HepG2 (cell line): ENCODE data around the gene CDO1. TPM values are rescaled to one million over a fixed set of nuclear protein-coding genes. Genes with fewer than 3 reads are reported as not detected.

Source experiments
- ADNP ChIP-seq: sonication (generic); formaldehyde crosslinking; IDR thresholded peaks from 2 replicates; pipeline ENCODE4 v1.4.0; 2020; ENCODE audit warnings: missing genetic modification reagents
- ERF ChIP-seq: IDR thresholded peaks from 2 replicates; pipeline ENCODE4 v1.6.1; 2018; ENCODE audit warnings: missing biosample characterization, missing genetic modification reagents
- FOSL1 ChIP-seq: sonication (generic); formaldehyde crosslinking; IDR thresholded peaks from 2 replicates; pipeline ENCODE4 v1.9.0; 2021; ENCODE audit warnings: missing genetic modification reagents, borderline replicate concordance
- FOXJ3 ChIP-seq: sonication (generic); formaldehyde crosslinking; IDR thresholded peaks from 2 replicates; pipeline ENCODE4 v1.4.0; 2020; ENCODE audit warnings: missing genetic modification reagents, mild to moderate bottlenecking, borderline replicate concordance
- HHEX ChIP-seq: IDR thresholded peaks from 2 replicates; pipeline ENCODE4 v1.6.1; 2016; ENCODE audit warnings: control low read depth
- ISX ChIP-seq: sonication (generic); formaldehyde crosslinking; conservative IDR thresholded peaks from 2 replicates; pipeline ENCODE4 v1.5.0; 2020; ENCODE audit warnings: missing genetic modification reagents
- KAT2B ChIP-seq: fragments of 150-350 bp; IDR thresholded peaks from 2 replicates; pipeline ENCODE4 v1.6.1; 2014; ENCODE audit warnings: low read depth, low read length, borderline replicate concordance
- KLF13 ChIP-seq: sonication (generic); formaldehyde crosslinking; IDR thresholded peaks from 2 replicates; pipeline ENCODE4 v1.4.0; 2020; ENCODE audit warnings: mild to moderate bottlenecking, missing genetic modification reagents
- MTA3 ChIP-seq: sonication (generic); formaldehyde crosslinking; IDR thresholded peaks from 2 replicates; pipeline ENCODE4 v1.4.0; 2020; ENCODE audit warnings: missing genetic modification reagents
- MXD4 ChIP-seq: IDR thresholded peaks from 2 replicates; pipeline ENCODE4 v1.6.1; 2016; ENCODE audit warnings: mild to moderate bottlenecking, missing biosample characterization, missing genetic modification reagents
- SALL2 ChIP-seq: sonication (generic); formaldehyde crosslinking; IDR thresholded peaks from 2 replicates; pipeline ENCODE4 v1.8.1; 2023; ENCODE audit warnings: mild to moderate bottlenecking, missing genetic modification reagents, inconsistent platforms
- SAP130 ChIP-seq: IDR thresholded peaks from 2 replicates; pipeline ENCODE4 v1.6.1; 2016; ENCODE audit warnings: low read depth
- SIN3A ChIP-seq: IDR thresholded peaks from 2 replicates; pipeline ENCODE4 v1.6.1; 2011; ENCODE audit warnings: low read depth, mild to moderate bottlenecking, control low read depth, low read length, borderline replicate concordance
- SNRNP70 ChIP-seq: fragments of 200-400 bp; formaldehyde crosslinking; IDR thresholded peaks from 2 replicates; pipeline ENCODE4 v1.6.1; 2017; ENCODE audit warnings: mild to moderate bottlenecking, low read depth, low read length, moderate library complexity
- U2AF2 ChIP-seq: fragments of 200-400 bp; formaldehyde crosslinking; IDR thresholded peaks from 2 replicates; pipeline ENCODE4 v1.6.1; 2017; ENCODE audit warnings: low read depth, mild to moderate bottlenecking, low read length
- ZNF33B ChIP-seq: sonication (generic); formaldehyde crosslinking; IDR thresholded peaks from 2 replicates; pipeline ENCODE4 v1.5.1; 2020; ENCODE audit warnings: mild to moderate bottlenecking, missing genetic modification reagents
- ZNF44 ChIP-seq: sonication (generic); formaldehyde crosslinking; IDR thresholded peaks from 2 replicates; pipeline ENCODE4 v1.5.1; 2020; ENCODE audit warnings: mild to moderate bottlenecking, missing genetic modification reagents
- ZNF672 ChIP-seq: sonication (generic); formaldehyde crosslinking; IDR thresholded peaks from 2 replicates; pipeline ENCODE4 v1.8.1; 2022; ENCODE audit warnings: missing genetic modification reagents
- ZNF772 ChIP-seq: sonication (generic); formaldehyde crosslinking; IDR thresholded peaks from 2 replicates; pipeline ENCODE4 v1.5.0; 2020; ENCODE audit warnings: mild to moderate bottlenecking, missing genetic modification reagents
- ZNF790 ChIP-seq: sonication (generic); formaldehyde crosslinking; IDR thresholded peaks from 2 replicates; pipeline ENCODE4 v1.8.0; 2022; ENCODE audit warnings: missing genetic modification reagents, mild to moderate bottlenecking, borderline replicate concordance
- polyA plus RNA-seq, 8 experiments: library from polyadenylated mRNA; depleted of rRNA in 3 of 8; stranded (reverse) in 7 of 8; unstranded in 1 of 8; fragments of >200 nt; fragmentation: Illumina TruSeq in 4 of 8; extraction: Trizol in 4 of 8; gene quantifications; 2 replicates each; pipeline versions ENCODE4 v1.2.1 to v1.2.3, GENCODE V29; 2011 to 2016; ENCODE audit warnings: low read depth in 4 of 8, missing spikeins in 1 of 8, mixed read lengths in 1 of 8; ENCODE audit not compliant: insufficient read depth in 1 of 8
- total RNA-seq, 5 experiments: library from RNA; depleted of rRNA; stranded (reverse); fragments of >200 nt; fragmentation: Illumina TruSeq; extraction: Trizol; gene quantifications; 2 replicates each; pipeline ENCODE4 v1.2.3, GENCODE V29; 2016; ENCODE audit warnings: low read depth in 1 of 5
- TF ChIP-seq, protein P1 (sequence below): sonication (generic); formaldehyde crosslinking; IDR thresholded peaks from 2 replicates; pipeline ENCODE4 v1.5.1; 2020; ENCODE audit warnings: mild to moderate bottlenecking, missing genetic modification reagents, moderate library complexity
- TF ChIP-seq, protein P2 (sequence below): sonication (generic); formaldehyde crosslinking; IDR thresholded peaks from 2 replicates; pipeline ENCODE4 v1.8.1; 2023; ENCODE audit warnings: mild to moderate bottlenecking, missing genetic modification reagents
- TF ChIP-seq, protein P3 (sequence below): IDR thresholded peaks from 2 replicates; pipeline ENCODE4 v1.6.1; 2016; ENCODE audit warnings: low read depth, borderline replicate concordance
- TF ChIP-seq, protein P4 (sequence below): sonication (generic); formaldehyde crosslinking; IDR thresholded peaks from 2 replicates; pipeline ENCODE4 v1.8.0; 2022; ENCODE audit warnings: mild to moderate bottlenecking, missing genetic modification reagents, moderate library complexity
- TF ChIP-seq, protein P5 (sequence below): sonication (generic); IDR thresholded peaks from 2 replicates; pipeline ENCODE4 v1.6.1; 2016; ENCODE audit warnings: low read depth, borderline replicate concordance

Gene CDO1
- total and polyA plus RNA-seq, 2 of the 13 experiments (the other 11 are each of a cell fraction or from before 2014, with no cell fraction given): 3.2 to 4.4 TPM

DNA sequence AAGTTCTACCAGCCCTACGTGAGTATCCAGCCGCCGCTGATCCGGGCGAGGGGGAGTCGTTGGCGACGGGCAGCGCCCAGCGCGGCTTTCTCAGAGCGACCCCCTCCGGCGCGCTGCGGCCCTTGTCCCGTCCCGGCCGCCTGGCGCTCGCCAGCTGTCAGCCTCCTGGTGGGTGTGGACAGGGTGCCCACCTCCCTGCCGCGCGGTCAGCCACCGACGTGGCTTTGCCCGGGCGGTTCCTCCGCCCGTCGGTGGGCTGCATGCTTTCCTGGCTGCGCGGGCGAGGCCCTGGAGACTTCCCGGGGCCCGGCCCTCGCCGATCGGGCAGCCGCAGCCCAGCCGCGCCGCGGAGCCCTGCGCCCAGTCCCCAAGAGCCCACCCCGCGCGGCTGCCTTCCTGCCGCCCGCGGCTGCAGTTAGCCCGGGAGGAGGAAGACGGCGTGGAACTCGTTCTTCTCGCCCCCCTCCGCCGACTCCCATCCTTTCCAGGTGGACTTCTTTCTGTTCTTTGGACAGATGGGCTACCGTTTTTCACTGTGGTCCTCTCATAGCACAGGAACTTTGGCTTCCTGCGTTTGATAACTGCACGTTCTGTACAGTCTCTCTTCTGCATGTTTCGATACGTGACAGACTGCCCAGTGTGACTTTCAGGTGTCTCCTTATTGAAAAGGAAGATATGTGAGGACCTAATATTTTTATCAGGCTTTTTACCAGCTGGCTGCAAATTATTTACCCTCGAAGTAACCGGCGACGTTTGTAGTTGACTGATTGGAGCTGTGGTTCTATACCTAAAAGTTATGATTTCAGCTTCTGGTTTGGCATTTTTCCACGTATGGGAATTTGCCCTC is 25.9 kb upstream of the CDO1 start (continued):
- TF ChIP-seq, protein P1, sequence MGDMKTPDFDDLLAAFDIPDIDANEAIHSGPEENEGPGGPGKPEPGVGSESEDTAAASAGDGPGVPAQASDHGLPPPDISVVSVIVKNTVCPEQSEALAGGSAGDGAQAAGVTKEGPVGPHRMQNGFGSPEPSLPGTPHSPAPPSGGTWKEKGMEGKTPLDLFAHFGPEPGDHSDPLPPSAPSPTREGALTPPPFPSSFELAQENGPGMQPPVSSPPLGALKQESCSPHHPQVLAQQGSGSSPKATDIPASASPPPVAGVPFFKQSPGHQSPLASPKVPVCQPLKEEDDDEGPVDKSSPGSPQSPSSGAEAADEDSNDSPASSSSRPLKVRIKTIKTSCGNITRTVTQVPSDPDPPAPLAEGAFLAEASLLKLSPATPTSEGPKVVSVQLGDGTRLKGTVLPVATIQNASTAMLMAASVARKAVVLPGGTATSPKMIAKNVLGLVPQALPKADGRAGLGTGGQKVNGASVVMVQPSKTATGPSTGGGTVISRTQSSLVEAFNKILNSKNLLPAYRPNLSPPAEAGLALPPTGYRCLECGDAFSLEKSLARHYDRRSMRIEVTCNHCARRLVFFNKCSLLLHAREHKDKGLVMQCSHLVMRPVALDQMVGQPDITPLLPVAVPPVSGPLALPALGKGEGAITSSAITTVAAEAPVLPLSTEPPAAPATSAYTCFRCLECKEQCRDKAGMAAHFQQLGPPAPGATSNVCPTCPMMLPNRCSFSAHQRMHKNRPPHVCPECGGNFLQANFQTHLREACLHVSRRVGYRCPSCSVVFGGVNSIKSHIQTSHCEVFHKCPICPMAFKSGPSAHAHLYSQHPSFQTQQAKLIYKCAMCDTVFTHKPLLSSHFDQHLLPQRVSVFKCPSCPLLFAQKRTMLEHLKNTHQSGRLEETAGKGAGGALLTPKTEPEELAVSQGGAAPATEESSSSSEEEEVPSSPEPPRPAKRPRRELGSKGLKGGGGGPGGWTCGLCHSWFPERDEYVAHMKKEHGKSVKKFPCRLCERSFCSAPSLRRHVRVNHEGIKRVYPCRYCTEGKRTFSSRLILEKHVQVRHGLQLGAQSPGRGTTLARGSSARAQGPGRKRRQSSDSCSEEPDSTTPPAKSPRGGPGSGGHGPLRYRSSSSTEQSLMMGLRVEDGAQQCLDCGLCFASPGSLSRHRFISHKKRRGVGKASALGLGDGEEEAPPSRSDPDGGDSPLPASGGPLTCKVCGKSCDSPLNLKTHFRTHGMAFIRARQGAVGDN (CRISPR knock-in tag): peak; percentile 7; the same call in 1 of the 2 replicates
- TF ChIP-seq HHEX (CRISPR knock-in tag) (no peak), MXD4 (CRISPR knock-in tag) (no peak), FOXJ3 (CRISPR knock-in tag) (no peak), KLF13 (no peak), U2AF2 (no peak), ERF (CRISPR knock-in tag) (no peak), ADNP (CRISPR knock-in tag) (no peak), ZNF33B (CRISPR knock-in tag) (no peak), ZNF772 (CRISPR knock-in tag) (no peak; the same call in 1 of the 2 replicates), SIN3A (peak; percentile 83; the same call in 1 of the 2 replicates), ZNF790 (0 out of 2 replicates have a peak, but pooled peaks have one; percentile 13), SALL2 (CRISPR knock-in tag) (peak; percentile 73), MTA3 (CRISPR knock-in tag) (no peak), SAP130 (CRISPR knock-in tag) (peak; percentile 46; the same call in 1 of the 2 replicates), KAT2B (no peak), SNRNP70 (no peak), ZNF672 (CRISPR knock-in tag) (no peak), FOSL1 (CRISPR knock-in tag) (no peak), ISX (CRISPR knock-in tag) (no peak), ZNF44 (CRISPR knock-in tag) (no peak)
- TF ChIP-seq, protein P2, sequence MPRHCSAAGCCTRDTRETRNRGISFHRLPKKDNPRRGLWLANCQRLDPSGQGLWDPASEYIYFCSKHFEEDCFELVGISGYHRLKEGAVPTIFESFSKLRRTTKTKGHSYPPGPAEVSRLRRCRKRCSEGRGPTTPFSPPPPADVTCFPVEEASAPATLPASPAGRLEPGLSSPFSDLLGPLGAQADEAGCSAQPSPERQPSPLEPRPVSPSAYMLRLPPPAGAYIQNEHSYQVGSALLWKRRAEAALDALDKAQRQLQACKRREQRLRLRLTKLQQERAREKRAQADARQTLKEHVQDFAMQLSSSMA (CRISPR knock-in tag): no peak
- TF ChIP-seq, protein P3, sequence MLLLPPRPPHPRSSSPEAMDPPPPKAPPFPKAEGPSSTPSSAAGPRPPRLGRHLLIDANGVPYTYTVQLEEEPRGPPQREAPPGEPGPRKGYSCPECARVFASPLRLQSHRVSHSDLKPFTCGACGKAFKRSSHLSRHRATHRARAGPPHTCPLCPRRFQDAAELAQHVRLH: no peak
- TF ChIP-seq, protein P4, sequence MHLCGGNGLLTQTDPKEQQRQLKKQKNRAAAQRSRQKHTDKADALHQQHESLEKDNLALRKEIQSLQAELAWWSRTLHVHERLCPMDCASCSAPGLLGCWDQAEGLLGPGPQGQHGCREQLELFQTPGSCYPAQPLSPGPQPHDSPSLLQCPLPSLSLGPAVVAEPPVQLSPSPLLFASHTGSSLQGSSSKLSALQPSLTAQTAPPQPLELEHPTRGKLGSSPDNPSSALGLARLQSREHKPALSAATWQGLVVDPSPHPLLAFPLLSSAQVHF (CRISPR knock-in tag): no peak
- TF ChIP-seq, protein P5, sequence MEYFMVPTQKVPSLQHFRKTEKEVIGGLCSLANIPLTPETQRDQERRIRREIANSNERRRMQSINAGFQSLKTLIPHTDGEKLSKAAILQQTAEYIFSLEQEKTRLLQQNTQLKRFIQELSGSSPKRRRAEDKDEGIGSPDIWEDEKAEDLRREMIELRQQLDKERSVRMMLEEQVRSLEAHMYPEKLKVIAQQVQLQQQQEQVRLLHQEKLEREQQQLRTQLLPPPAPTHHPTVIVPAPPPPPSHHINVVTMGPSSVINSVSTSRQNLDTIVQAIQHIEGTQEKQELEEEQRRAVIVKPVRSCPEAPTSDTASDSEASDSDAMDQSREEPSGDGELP: peak; percentile 79
